D341Med (cell line): Measurements from ENCODE around the gene CYS1.
"Not testable (repeated sequence)": the region's sequence is repeated elsewhere in the genome, so short reads cannot be mapped to it uniquely, and the experiment has no call there.

Experiments
- DNase-seq: peaks from one replicate; pipeline ENCODE4 v3.0.0; 2012; ENCODE audit warnings: low spot score

The CYS1 gene

GRCh38 chr2:10046931-10047330 lies 33.3 kb downstream of the CYS1 start:
- no peak for DNase-seq

- no peak for DNase-seq
Measured at GRCh38 chr2:10045561-10046355, 34.5 kb downstream of the CYS1 start.

GRCh38 chr2:10043906-10044601 lies 36.2 kb downstream of the CYS1 start:
- DNase-seq = peak; percentile 89

- peak; percentile 94 for DNase-seq
Measured at GRCh38 chr2:10043256-10043905, 36.8 kb downstream of the CYS1 start, which contains the start of gene KLF11. Gene KLF11 (plus strand): TSS chr2:10043550. CDS start chr2:10043717, 167 bp downstream.

GRCh38 chr2:10042301-10043161 lies 37.7 kb downstream of the CYS1 start:
- no peak for DNase-seq

GRCh38 chr2:10041711-10042110 lies 38.5 kb downstream of the CYS1 start:
- no peak for DNase-seq

GRCh38 chr2:10039658-10040410 lies 40.4 kb downstream of the CYS1 start:
- no peak for DNase-seq

- no peak for DNase-seq
Measured at GRCh38 chr2:10038716-10039115, 41.5 kb downstream of the CYS1 start.

- no peak for DNase-seq
Measured at GRCh38 chr2:10038123-10038522, 42.1 kb downstream of the CYS1 start.

GRCh38 chr2:10036095-10036884 lies 43.9 kb downstream of the CYS1 start:
- peak; percentile 77 for DNase-seq

- DNase-seq = no peak
Measured at GRCh38 chr2:10035633-10036032, 44.6 kb downstream of the CYS1 start.

- DNase-seq = no peak
Measured at GRCh38 chr2:10035053-10035422, 45.2 kb downstream of the CYS1 start.

GRCh38 chr2:10034333-10035052 lies 45.7 kb downstream of the CYS1 start:
- DNase-seq = no peak

- no peak for DNase-seq
Measured at GRCh38 chr2:10033251-10034006, 46.8 kb downstream of the CYS1 start.

GRCh38 chr2:10032746-10033105 lies 47.5 kb downstream of the CYS1 start:
- no peak for DNase-seq

- no peak for DNase-seq
Measured at GRCh38 chr2:10031886-10032745, 48.1 kb downstream of the CYS1 start.

GRCh38 chr2:10030798-10031197 lies 49.4 kb downstream of the CYS1 start:
- DNase-seq = not testable (repeated sequence)

- DNase-seq = peak; percentile 28
Measured at GRCh38 chr2:10030311-10030736, 49.9 kb downstream of the CYS1 start.
